HCT116 (cell line): ENCODE results near the gene STAG3.

Source experiments
- CEBPB ChIP-seq: IDR thresholded peaks from 2 replicates; pipeline ENCODE4 v1.6.1; 2012; ENCODE audit warnings: low read depth
- EGR1 ChIP-seq: IDR thresholded peaks from 2 replicates; pipeline ENCODE4 v1.6.1; 2012; ENCODE audit warnings: low read depth
- ELF1 ChIP-seq: IDR thresholded peaks from 2 replicates; pipeline ENCODE4 v1.6.1; 2012; ENCODE audit warnings: low read depth, borderline replicate concordance
- EZH2 ChIP-seq: fragments of 200-600 bp; sonication (generic); IDR thresholded peaks from 2 replicates; pipeline ENCODE4 v1.6.1; 2017; ENCODE audit warnings: antibody characterized with exemption, mixed run types
- EZH2phosphoT487 ChIP-seq: fragments of 200-600 bp; IDR thresholded peaks from 2 replicates; pipeline ENCODE4 v1.6.1; 2018; ENCODE audit warnings: antibody characterized with exemption, borderline replicate concordance
- JUND ChIP-seq: IDR thresholded peaks from 2 replicates; pipeline ENCODE4 v1.6.1; 2012
- POLR2A ChIP-seq: IDR thresholded peaks from 2 replicates; pipeline ENCODE4 v1.7.0; 2011; ENCODE audit warnings: borderline replicate concordance; ENCODE audit not compliant: insufficient read depth, insufficient read length; ENCODE audit errors: extremely low read depth
- POLR2AphosphoS5 ChIP-seq: IDR thresholded peaks from 2 replicates; pipeline ENCODE4 v1.6.1; 2011; ENCODE audit warnings: mild to moderate bottlenecking, low read depth, low read length, moderate library complexity
- SP1 ChIP-seq: IDR thresholded peaks from 2 replicates; pipeline ENCODE4 v1.6.1; 2012; ENCODE audit warnings: low read depth
- TCF7L2 ChIP-seq: IDR thresholded peaks from 2 replicates; pipeline ENCODE4 v1.7.0; 2011; ENCODE audit warnings: borderline replicate concordance, inconsistent platforms; ENCODE audit not compliant: insufficient read depth, insufficient read length; ENCODE audit errors: extremely low read depth
- ZNF274 ChIP-seq: fragments of 200-500 bp; sonication (Bioruptor generic); IDR thresholded peaks from 2 replicates; pipeline ENCODE4 v1.6.1; 2014; ENCODE audit warnings: mild to moderate bottlenecking, low read depth, low read length, inconsistent platforms
- TF ChIP-seq, protein P1 (sequence below), 3 experiments: fragments of 200-600 bp in 1 of 3; sonication (generic) in 1 of 3; IDR thresholded peaks in 2 of 3; conservative IDR thresholded peaks in 1 of 3; 2 replicates each; pipeline ENCODE4 v1.5.1; 2012 to 2017; ENCODE audit warnings: low read depth in 2 of 3, low read length in 2 of 3, antibody characterized with exemption in 1 of 3, borderline replicate concordance in 1 of 3, control low read depth in 1 of 3, mild to moderate bottlenecking in 1 of 3, mixed read lengths in 1 of 3, mixed run types in 1 of 3, moderate library complexity in 1 of 3; ENCODE audit not compliant: insufficient read depth in 1 of 3
- TF ChIP-seq, protein P2 (sequence below): IDR thresholded peaks from 2 replicates; pipeline ENCODE4 v1.6.1; 2011; ENCODE audit warnings: mild to moderate bottlenecking, low read length, moderate library complexity; ENCODE audit not compliant: insufficient replicate concordance; ENCODE audit errors: extremely low read depth

DNA sequence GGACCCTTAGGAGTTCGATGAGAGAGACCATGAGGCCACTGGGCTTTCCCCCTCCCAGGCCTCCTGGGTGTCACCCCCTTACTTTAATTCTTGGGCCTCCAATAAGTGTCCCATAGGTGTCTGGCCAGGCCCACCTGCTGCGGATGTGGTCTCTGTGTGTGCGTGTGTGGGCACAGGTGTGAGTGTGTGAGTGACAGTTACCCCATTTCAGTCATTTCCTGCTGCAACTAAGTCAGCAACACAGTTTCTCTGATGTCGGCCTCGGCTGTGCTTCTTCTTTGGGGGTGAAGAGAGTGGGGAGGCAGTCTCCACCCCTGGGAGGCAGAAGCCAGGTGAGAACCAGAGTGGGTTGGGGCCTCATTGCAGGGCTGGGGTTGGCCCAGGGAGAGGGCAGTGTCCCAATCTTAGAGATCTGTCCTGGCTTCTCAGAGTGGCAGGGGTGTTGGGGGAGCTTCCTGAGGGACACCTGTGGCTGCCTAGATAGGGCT, 43.6 kb downstream of the STAG3 start:
- TF ChIP-seq, protein P1, sequence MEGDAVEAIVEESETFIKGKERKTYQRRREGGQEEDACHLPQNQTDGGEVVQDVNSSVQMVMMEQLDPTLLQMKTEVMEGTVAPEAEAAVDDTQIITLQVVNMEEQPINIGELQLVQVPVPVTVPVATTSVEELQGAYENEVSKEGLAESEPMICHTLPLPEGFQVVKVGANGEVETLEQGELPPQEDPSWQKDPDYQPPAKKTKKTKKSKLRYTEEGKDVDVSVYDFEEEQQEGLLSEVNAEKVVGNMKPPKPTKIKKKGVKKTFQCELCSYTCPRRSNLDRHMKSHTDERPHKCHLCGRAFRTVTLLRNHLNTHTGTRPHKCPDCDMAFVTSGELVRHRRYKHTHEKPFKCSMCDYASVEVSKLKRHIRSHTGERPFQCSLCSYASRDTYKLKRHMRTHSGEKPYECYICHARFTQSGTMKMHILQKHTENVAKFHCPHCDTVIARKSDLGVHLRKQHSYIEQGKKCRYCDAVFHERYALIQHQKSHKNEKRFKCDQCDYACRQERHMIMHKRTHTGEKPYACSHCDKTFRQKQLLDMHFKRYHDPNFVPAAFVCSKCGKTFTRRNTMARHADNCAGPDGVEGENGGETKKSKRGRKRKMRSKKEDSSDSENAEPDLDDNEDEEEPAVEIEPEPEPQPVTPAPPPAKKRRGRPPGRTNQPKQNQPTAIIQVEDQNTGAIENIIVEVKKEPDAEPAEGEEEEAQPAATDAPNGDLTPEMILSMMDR (IDR thresholded peaks at IDR 0.05 in 2 of 3, conservative IDR thresholded peaks at IDR 0.05 in 1 of 3; ENCODE audit: borderline replicate concordance in 1 of 3, insufficient read depth in 1 of 3, low read depth in 2 of 3, low read length in 2 of 3), result no peak
- TF ChIP-seq POLR2A, result no peak
- TF ChIP-seq ZNF274, result no peak
- no peak for TF ChIP-seq CEBPB
- no peak for TF ChIP-seq EZH2
- TF ChIP-seq ELF1, result no peak
- TF ChIP-seq EZH2phosphoT487, result no peak
- TF ChIP-seq POLR2AphosphoS5, result no peak
- TF ChIP-seq EGR1, result no peak
- TF ChIP-seq TCF7L2, result no peak
- no peak for TF ChIP-seq SP1
- TF ChIP-seq, protein P2, sequence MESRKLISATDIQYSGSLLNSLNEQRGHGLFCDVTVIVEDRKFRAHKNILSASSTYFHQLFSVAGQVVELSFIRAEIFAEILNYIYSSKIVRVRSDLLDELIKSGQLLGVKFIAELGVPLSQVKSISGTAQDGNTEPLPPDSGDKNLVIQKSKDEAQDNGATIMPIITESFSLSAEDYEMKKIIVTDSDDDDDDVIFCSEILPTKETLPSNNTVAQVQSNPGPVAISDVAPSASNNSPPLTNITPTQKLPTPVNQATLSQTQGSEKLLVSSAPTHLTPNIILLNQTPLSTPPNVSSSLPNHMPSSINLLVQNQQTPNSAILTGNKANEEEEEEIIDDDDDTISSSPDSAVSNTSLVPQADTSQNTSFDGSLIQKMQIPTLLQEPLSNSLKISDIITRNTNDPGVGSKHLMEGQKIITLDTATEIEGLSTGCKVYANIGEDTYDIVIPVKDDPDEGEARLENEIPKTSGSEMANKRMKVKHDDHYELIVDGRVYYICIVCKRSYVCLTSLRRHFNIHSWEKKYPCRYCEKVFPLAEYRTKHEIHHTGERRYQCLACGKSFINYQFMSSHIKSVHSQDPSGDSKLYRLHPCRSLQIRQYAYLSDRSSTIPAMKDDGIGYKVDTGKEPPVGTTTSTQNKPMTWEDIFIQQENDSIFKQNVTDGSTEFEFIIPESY, result no peak
- no peak for TF ChIP-seq JUND
